HCEC 1CT (cell line): ENCODE measurements around the gene ACAD9.
"Not testable (repeated sequence)": the region's sequence is repeated elsewhere in the genome, so short reads cannot be mapped to it uniquely, and the experiment has no call there.

Experiments
- DNase-seq: peaks from one replicate; pipeline ENCODE4 v3.0.0-alpha.2; 2017

ACAD9 gene

DNA sequence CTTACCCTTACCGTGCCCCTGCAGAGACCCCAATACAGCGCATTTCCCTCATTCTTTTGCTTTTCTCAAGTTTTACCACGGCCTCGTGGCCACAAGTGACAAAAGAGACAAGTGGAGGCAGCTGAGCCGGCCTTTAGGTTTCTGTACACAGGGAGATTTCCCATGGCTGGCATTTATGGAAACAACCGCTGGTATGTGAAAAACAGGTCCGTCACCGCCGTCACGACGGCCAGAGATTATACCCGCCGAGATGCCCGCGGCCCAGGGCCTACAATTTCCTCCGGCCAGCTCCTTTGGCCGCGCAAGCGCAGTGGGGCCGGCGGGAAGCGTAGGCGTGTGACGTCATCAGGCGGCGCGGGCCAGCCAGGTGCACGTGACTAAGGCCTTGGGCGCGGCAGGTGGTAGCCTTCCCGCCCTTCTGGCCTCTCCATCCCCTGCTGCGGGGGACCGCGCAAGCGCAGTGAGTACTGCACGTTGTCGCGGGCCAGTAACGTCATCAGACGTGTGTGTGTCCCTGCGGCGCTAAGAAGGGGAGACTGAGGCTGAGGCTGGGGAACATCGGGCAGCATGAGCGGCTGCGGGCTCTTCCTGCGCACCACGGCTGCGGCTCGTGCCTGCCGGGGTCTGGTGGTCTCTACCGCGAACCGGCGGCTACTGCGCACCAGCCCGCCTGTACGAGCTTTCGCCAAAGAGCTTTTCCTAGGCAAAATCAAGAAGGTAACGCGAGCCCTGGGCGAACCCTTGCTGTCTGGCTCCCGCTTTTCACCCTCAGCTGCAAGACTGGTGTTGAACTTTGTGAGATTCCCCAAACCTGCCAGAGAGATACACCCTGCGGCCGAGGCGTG is at the start of gene ACAD9:
Gene ACAD9 (plus strand): TSS at position 496 of the 845 bp plus-strand sequence. CDS start 72 bp downstream, at position 568.
- peak; percentile 97 for DNase-seq

DNA sequence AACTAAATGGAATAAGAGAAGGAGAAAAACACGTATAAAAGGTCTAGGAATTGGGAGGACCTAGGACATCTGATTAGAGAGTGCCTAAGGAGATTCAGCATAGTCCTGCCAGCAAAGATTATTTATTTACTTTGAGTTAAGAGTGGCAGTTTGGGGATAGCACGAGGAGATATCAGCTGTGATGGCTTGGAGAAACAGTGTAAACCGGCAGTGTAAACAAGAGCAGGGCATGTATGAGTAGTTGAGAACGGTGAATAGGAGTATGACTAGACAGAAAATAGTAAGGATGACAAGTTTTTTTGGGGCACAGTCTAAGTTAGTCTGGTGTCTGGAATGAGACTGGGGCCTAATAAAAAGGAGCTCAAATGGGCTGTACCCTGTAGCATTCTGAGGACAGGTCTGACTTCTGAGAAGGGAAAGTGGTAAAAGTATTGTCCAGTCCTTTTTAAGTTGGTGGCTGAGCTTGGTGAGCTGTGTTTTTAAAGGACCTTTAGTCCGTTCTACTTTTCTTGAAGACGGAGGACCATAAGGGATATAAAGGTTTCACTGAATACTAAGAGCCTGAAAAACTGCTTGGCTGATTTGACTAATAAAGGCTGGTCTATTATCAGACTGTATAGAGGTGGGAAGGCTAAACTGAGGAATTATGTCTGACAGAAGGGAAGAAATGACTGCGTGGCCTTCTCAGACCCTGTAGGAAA is 49.3 kb upstream of the ACAD9 start:
- DNase-seq, result not testable (repeated sequence)

DNA sequence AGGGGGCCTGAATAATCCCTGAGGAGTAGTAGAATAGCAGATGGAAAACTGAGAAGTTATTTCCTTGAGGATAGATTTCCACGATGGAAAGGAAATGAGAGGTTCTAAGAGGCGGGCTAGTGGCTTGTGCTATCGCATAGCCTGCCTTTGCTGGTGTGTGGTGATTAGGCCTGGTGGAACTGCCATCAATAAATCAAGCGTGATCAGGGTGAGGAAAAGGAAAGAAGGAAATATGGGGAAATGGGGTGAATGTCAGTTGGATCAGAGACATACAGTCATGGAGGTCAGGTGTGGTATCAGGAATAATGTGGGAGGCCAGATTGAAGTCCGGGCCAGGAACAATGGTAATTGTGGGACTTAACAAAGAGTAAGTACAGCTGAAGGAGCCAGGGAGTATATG is 48.7 kb upstream of the ACAD9 start:
- not testable (repeated sequence) for DNase-seq

DNA sequence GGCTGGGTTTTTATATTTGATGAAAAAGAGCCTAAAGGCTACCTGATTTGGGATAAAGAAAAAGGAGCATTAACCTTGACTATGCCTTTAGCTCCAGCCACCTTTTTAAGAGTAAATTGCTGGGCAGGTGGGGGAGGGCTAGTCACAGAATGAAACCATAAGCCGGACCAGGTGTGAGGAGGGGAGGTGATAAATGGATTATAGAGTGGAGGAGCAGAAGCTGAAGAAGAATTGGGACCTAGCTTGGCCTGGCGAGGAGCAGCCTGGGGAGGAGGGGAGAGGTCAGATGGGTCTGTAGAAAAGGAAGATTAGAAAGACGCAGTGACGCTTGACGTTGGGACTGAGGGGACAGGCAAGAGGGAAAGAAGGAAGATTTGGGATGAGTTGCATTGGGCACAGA is 46.4 kb upstream of the ACAD9 start:
- DNase-seq, result not testable (repeated sequence)

DNA sequence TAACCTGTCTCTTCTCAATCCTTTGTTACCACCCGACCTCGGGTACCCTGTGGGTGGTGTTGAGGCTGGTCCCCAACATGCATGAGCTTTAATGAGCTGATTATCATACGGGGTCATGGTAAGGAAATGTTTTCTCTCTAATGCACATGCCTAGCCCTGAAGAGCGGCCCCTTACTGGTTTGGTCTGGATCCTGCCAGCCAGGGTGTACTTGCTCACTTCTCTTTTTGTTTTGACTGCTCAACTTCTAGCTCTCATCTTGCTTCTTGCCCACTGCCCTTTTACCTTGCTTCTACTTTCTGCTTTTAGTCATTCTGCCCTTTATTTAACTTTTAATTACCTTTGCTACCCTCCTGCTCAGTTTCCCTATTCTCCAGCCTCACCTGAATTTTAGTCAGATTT is 44.3 kb upstream of the ACAD9 start:
- no peak for DNase-seq

DNA sequence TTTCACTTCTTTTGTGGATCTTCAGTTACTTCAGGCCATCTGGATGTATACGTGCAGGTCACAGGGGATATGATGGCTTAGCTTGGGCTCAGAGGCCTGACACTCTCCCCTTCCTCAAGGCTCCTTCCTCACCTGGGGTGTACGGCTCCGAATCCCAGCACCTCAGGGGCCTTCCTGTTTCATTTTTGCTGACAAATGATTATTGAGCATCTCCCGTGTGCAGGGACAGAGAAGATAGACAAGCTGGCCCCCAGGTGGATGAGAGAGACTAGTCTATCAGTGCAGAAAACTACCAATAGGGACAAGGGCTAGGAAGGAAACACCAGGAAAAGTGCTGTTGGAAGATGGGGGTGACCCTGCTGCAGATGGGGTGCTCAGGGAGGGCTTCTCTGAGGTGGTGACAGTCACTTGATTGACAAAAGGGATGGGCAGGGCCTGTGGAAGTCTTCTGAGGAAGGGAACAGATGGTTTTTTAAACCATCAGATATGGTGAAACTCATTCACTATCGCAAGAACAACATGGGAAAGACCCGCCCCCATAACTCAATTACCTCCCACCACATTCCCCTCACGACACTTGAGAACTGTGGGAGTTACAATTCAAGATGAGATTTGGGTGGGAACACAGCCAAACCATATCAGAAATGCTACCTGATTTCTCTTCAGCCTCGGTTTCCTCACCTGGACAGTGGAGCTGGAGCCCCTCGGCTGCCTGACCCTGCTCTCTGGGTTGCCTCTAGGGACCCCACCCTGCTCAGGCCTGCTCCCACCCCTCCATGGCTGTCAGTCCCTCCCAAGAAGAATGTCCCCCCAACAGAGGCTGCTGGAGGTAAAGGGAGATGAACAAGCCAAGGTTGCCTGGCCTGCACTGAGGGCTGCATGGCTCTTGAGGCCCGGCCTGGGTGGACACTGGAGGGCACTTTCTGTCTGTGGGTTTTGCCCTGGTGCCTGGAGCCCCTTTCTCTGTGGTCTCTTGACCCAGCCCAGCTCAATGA is 37.2 kb upstream of the ACAD9 start:
- no peak for DNase-seq

DNA sequence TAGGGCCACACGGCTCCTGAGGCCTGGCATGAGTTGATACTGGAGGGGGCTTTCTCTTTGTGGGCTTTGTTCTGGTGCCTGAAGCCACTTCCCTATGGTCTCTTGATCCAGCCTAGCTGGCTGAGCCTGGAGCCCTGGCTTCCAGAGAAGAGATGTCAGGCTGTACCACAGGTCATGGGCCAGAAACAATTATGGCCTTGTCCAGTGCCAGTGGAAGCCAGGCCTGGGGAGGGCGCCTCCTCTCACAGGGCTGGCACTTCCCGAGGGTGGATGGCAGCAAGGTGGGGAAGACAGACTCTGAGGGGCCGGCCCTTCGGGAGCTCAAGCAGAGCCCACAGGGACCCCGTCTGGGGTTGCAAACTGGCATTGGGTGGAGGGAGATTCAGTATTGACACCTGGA is 34.9 kb upstream of the ACAD9 start:
- DNase-seq, result no peak

- DNase-seq, result no peak
These were observed 34.2 kb upstream of the ACAD9 start for GRCh38 chr3:128845119-128845777.

GRCh38 chr3:128845778-128846485 is 33.5 kb upstream of the ACAD9 start:
- DNase-seq, result peak; percentile 56

DNA sequence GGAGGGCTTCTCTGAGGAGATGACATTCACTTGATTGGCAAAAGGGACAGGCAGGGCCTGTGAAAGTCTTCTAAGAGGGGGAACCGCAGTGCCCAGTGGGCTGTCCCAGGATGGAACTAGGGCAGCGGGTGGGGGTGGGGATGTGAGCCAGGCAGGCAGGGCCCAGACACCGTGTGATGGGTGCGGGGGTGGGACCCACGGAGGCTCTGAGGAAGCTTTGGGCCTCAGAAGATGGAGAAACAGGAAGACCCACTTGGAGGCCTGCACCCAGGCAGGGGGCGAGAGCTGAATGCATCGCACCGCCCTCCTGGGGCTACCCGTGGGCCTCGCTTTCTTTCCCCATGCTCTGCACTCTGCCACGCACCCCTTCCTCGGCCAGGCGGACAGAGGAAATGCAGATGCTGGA is 32.9 kb upstream of the ACAD9 start:
- DNase-seq, result no peak

- no peak for DNase-seq
These were observed 31.6 kb upstream of the ACAD9 start for GRCh38 chr3:128847666-128848370.

GRCh38 chr3:128848936-128849335 is 30.5 kb upstream of the ACAD9 start:
- no peak for DNase-seq

DNA sequence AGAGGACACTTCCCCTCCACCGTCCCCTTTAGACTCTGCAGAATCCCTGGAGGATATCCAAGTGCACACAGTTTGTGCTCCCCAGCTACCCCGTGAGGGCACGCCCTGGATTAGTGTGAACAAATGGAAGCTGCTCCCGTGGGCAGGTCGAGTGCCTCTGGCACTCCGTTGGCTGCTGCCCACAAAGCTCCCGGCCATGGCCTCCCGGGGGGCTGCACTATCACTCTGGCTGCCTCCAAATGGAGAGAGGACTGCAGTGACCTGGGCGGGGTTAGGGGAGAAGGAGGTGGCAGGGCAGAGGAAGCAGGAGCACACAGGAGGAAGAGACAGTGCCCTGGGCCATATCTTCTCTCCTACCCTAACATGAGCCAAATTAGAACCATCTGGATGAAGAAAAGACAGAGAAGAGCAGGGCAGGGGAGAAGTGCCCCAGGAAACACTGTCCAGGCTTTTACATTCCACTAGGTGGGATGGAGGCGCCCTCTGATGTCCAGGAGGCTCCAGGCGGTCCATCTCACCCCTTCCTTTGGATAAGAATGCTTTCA is 29.4 kb upstream of the ACAD9 start:
- DNase-seq, result peak; percentile 3

GRCh38 chr3:128850544-128850943 is 28.9 kb upstream of the ACAD9 start:
- DNase-seq, result no peak

DNA sequence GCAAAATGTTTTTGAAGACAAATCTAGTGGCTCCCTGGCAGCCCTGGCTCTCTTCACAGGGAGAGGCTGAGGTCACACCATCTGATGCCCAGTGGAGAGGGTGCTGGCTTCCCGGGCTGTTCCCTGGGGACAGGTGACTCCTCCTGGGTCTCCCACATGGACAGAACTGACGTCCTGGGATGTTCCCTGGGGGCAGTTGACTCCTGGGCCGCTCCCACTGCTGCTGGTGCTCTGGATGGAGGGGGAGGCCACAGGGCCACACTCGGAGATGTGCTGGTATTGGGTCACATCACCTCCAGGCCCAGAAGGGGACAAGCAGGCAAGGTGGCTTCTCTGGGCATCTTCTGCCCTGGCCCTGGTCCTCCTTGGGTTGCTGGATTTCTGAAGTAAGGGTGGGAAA is 27.8 kb upstream of the ACAD9 start:
- DNase-seq, result no peak

GRCh38 chr3:128853826-128854225 is 25.6 kb upstream of the ACAD9 start:
- no peak for DNase-seq

DNA sequence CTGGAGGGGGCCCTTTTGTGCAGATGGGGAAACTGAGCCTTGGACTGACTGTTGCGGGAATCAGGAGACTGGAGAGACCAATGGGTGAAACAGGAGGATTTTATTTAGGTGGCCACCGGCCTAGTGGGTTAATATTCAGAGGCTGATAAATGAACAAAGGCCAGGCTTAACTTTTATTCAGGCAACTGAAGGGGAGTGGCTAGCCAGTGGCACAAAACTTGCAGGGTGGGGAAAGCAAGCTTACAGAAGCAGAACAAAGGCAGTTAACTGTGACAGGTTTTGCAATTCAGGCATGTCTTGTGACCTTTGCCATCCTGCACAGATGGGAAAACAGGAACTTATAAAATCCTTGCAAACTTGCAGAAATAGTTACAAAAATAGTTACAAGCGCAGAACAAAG is 24.9 kb upstream of the ACAD9 start:
- no peak for DNase-seq

DNA sequence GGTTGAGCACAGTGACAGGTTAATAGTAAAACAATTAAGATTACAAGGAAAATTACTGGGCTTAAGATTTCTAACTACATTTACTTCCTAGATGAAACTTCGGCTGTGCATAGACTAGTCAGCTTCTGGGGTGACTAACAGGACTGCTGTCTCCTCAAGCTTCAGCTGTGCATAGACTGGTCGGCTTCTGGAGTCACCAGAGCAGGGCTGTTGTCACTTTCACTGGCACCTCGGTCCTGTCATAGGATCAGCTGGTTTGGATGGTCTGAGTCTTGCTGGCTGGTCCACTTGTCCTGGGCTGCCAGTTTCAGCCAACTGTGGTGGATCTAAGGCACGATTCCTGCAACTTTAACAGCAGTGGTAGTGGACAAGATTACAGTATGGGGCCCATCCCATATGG is 23.9 kb upstream of the ACAD9 start:
- DNase-seq, result no peak

DNA sequence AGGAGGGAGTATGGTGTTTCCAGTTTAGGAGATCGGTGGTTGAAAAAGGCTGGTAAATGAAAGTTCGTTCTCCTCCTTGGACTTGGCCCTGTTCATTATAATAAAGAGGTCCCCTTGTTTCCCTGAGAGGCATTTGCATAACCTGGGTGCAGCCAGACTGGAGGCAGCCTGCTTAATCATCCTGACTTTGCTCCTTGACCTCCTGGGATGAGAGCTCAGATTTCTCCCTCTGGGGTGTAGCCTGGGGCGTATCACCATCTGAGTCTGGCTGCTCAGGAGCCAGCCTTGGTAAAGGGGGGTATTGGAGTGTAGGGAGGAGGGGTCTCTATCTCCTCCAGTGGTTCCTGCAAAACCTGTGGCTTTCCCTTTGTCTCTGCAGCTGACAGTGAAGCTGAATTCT is 21.3 kb upstream of the ACAD9 start:
- no peak for DNase-seq

- no peak for DNase-seq
These were observed 19.8 kb upstream of the ACAD9 start for GRCh38 chr3:128859630-128860029.

DNA sequence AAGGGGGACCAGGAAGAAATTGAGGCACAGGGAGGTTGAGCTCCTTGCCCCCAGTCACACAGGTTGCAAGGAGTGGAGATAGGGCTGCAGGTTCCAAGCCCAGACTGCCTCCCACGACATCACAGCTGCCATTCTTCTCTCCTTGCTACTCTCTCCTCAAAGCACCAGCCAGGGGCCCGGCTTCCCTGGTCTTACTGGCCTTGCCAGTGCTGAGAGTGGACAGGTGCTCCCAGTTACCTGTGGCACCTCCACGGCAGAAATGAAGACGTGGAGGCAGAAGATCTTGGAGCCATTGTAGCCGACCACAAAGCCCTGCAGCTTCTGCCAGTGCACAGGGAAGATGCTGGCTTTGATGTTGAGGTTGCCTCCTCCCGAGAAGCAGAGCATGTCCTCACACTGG is 17.9 kb upstream of the ACAD9 start:
- DNase-seq, result no peak
